HCT116 (cell line): ENCODE measurements around the gene PRDX2. TPM values are rescaled to one million over a fixed set of nuclear protein-coding genes. Genes with fewer than 3 reads are reported as not detected.

ENCODE experiments used
- ATAC-seq: fragments of 200-7000 bp; cut with Tn5 transposase; 2 replicates; pipeline ENCODE4 v1.9.1; 2020; ENCODE audit warnings: mild to moderate bottlenecking, moderate library complexity
- BruUV-seq: library from RNA; stranded (reverse); fragments of 400-500 nt; replicated peaks from 2 replicates; lab custom pipeline; 2021; lab: Mats Ljungman, UMichigan
- CTCF ChIA-PET: fragments of 300-600 bp; sonication (Branson Sonifier 250); formaldehyde crosslinking; loops from one replicate; lab custom pipeline; 2021; ENCODE audit warnings: antibody characterized with exemption; lab: Charles Lee
- POLR2A ChIA-PET: fragments of 300-600, 350-600 bp; sonication (Branson Sonifier 250); formaldehyde crosslinking; loops from one replicate; lab custom pipeline; 2021; ENCODE audit warnings: antibody characterized with exemption; lab: Charles Lee
- RAD21 ChIA-PET, 2 experiments: fragments of 300-600 bp; sonication (Branson Sonifier 250); formaldehyde crosslinking; loops; one replicate each; lab custom pipeline; 2023; ENCODE audit warnings: low total read pairs in 2 of 2; ENCODE audit not compliant: uncharacterized antibody in 2 of 2, unreplicated experiment in 2 of 2, low non-redundant PET in 1 of 2; lab: Charles Lee
- DNase-seq: peaks from one replicate; pipeline ENCODE4 v3.0.0-alpha.2; 2010; ENCODE audit warnings: low read depth, low spot score
- H2AFZ ChIP-seq: fragments of 200-600 bp; shearing (Covaris generic), sonication (generic); 2 replicates; pipeline ENCODE4 v1.6.1; 2017; ENCODE audit warnings: low read depth, mixed run types, mixed read lengths, antibody characterized with exemption, low read length; ENCODE audit not compliant: poor library complexity, severe bottlenecking
- H3K27ac ChIP-seq: 2 replicates; pipeline ENCODE4 v1.5.1; 2012; ENCODE audit warnings: low read depth, low read length
- H3K27me3 ChIP-seq: fragments of 200-600 bp; sonication (generic); 2 replicates; pipeline ENCODE4 v1.6.1; 2016; ENCODE audit warnings: mixed run types, low read length, mixed read lengths; ENCODE audit not compliant: insufficient read depth
- H3K36me3 ChIP-seq, 2 experiments: fragments of 200-500 bp in 1 of 2; fragments of 200-600 bp in 1 of 2; sonication (Bioruptor generic) in 1 of 2; sonication (generic) in 1 of 2; 2 replicates each; pipeline versions ENCODE4 v1.5.1 to v1.6.1; 2014 to 2016; ENCODE audit warnings: low read length in 2 of 2, inconsistent platforms in 1 of 2, mixed read lengths in 1 of 2, mixed run types in 1 of 2; ENCODE audit not compliant: insufficient read depth in 2 of 2, control insufficient read depth in 1 of 2
- H3K4me1 ChIP-seq, 2 experiments: fragments of 200-600 bp in 1 of 2; sonication (generic) in 1 of 2; 2 replicates each; pipeline versions ENCODE4 v1.5.1 to v1.6.1; 2012 to 2017; ENCODE audit warnings: low read length in 2 of 2, inconsistent platforms in 1 of 2, mild to moderate bottlenecking in 1 of 2, mixed read lengths in 1 of 2, mixed run types in 1 of 2, moderate library complexity in 1 of 2; ENCODE audit not compliant: insufficient read depth in 2 of 2, control insufficient read depth in 1 of 2
- H3K4me2 ChIP-seq: fragments of 200-600 bp; sonication (generic); 2 replicates; pipeline ENCODE4 v1.6.1; 2017; ENCODE audit warnings: mixed run types, low read length, mixed read lengths
- H3K4me3 ChIP-seq, 2 experiments: fragments of 200-600 bp in 1 of 2; sonication (generic) in 1 of 2; replicated peaks in 1 of 2; 2 replicates each; pipeline ENCODE4 v1.5.1; 2011 to 2016; ENCODE audit warnings: low read length in 2 of 2, control low read depth in 1 of 2, low read depth in 1 of 2, mild to moderate bottlenecking in 1 of 2, mixed read lengths in 1 of 2, mixed run types in 1 of 2
- H3K79me2 ChIP-seq: fragments of 200-600 bp; sonication (generic); 2 replicates; pipeline ENCODE4 v1.6.1; 2017; ENCODE audit warnings: mild to moderate bottlenecking, mixed run types, low read length, moderate library complexity, mixed read lengths; ENCODE audit not compliant: insufficient read depth
- H3K9ac ChIP-seq: fragments of 200-600 bp; sonication (generic); 2 replicates; pipeline ENCODE4 v1.6.1; 2016; ENCODE audit warnings: low read length, mixed read lengths
- H3K9me2 ChIP-seq: fragments of 200-600 bp; sonication (generic), shearing (Covaris generic); 2 replicates; pipeline ENCODE4 v1.6.1; 2017; ENCODE audit warnings: mixed run types, mild to moderate bottlenecking, moderate library complexity; ENCODE audit not compliant: insufficient read depth
- H3K9me3 ChIP-seq, 2 experiments: fragments of 200-500 bp in 1 of 2; fragments of 200-600 bp in 1 of 2; sonication (Bioruptor generic) in 1 of 2; sonication (generic) in 1 of 2; 2 replicates each; pipeline ENCODE4 v1.6.1; 2014 to 2017; ENCODE audit warnings: low read length in 2 of 2, mixed read lengths in 2 of 2, inconsistent platforms in 1 of 2, low read depth in 1 of 2, mild to moderate bottlenecking in 1 of 2, mixed run types in 1 of 2, moderate library complexity in 1 of 2; ENCODE audit not compliant: control insufficient read depth in 1 of 2, insufficient read depth in 1 of 2
- H4K20me1 ChIP-seq: fragments of 200-600 bp; sonication (generic), shearing (Covaris generic); 2 replicates; pipeline ENCODE4 v1.6.1; 2017; ENCODE audit warnings: mixed run types, mild to moderate bottlenecking, moderate library complexity; ENCODE audit not compliant: insufficient read depth
- ATF3 ChIP-seq: IDR thresholded peaks from 2 replicates; pipeline ENCODE4 v1.6.1; 2012
- CBX3 ChIP-seq: IDR thresholded peaks from 2 replicates; pipeline ENCODE4 v1.6.1; 2012; ENCODE audit warnings: low read depth
- CEBPB ChIP-seq: IDR thresholded peaks from 2 replicates; pipeline ENCODE4 v1.6.1; 2012; ENCODE audit warnings: low read depth
- CTCF ChIP-seq, 3 experiments: fragments of 200-600 bp in 1 of 3; sonication (generic) in 1 of 3; IDR thresholded peaks in 2 of 3; conservative IDR thresholded peaks in 1 of 3; 2 replicates each; pipeline ENCODE4 v1.5.1; 2012 to 2017; ENCODE audit warnings: low read depth in 2 of 3, low read length in 2 of 3, antibody characterized with exemption in 1 of 3, borderline replicate concordance in 1 of 3, control low read depth in 1 of 3, mild to moderate bottlenecking in 1 of 3, mixed read lengths in 1 of 3, mixed run types in 1 of 3, moderate library complexity in 1 of 3; ENCODE audit not compliant: insufficient read depth in 1 of 3
- EGR1 ChIP-seq: IDR thresholded peaks from 2 replicates; pipeline ENCODE4 v1.6.1; 2012; ENCODE audit warnings: low read depth
- ELF1 ChIP-seq: IDR thresholded peaks from 2 replicates; pipeline ENCODE4 v1.6.1; 2012; ENCODE audit warnings: low read depth, borderline replicate concordance
- EZH2 ChIP-seq: fragments of 200-600 bp; sonication (generic); IDR thresholded peaks from 2 replicates; pipeline ENCODE4 v1.6.1; 2017; ENCODE audit warnings: antibody characterized with exemption, mixed run types
- MAX ChIP-seq: IDR thresholded peaks from 2 replicates; pipeline ENCODE4 v1.6.1; 2012
- POLR2AphosphoS5 ChIP-seq: IDR thresholded peaks from 2 replicates; pipeline ENCODE4 v1.6.1; 2011; ENCODE audit warnings: mild to moderate bottlenecking, low read depth, low read length, moderate library complexity
- RAD21 ChIP-seq: IDR thresholded peaks from 2 replicates; pipeline ENCODE4 v1.6.1; 2012; ENCODE audit warnings: low read depth, mild to moderate bottlenecking
- REST ChIP-seq: IDR thresholded peaks from 2 replicates; pipeline ENCODE4 v1.6.1; 2012; ENCODE audit warnings: low read depth
- SP1 ChIP-seq: IDR thresholded peaks from 2 replicates; pipeline ENCODE4 v1.6.1; 2012; ENCODE audit warnings: low read depth
- TCF7L2 ChIP-seq: IDR thresholded peaks from 2 replicates; pipeline ENCODE4 v1.7.0; 2011; ENCODE audit warnings: borderline replicate concordance, inconsistent platforms; ENCODE audit not compliant: insufficient read depth, insufficient read length; ENCODE audit errors: extremely low read depth
- YY1 ChIP-seq: IDR thresholded peaks from 2 replicates; pipeline ENCODE4 v1.6.1; 2011; ENCODE audit warnings: low read length, low read depth, moderate library complexity, mild to moderate bottlenecking; ENCODE audit not compliant: insufficient replicate concordance; ENCODE audit errors: extremely low read depth
- ZFX ChIP-seq: fragments of 450-650 bp; IDR thresholded peaks from 2 replicates; pipeline ENCODE4 v1.6.1; 2017
- ZNF274 ChIP-seq: fragments of 200-500 bp; sonication (Bioruptor generic); IDR thresholded peaks from 2 replicates; pipeline ENCODE4 v1.6.1; 2014; ENCODE audit warnings: mild to moderate bottlenecking, low read depth, low read length, inconsistent platforms
- intact Hi-C: fragments of 100-400 bp; cut with micrococcal nuclease; formaldehyde crosslinking; loops from 2 replicates; pipeline ENCODE4 v1.10.0; 2022
- total RNA-seq: library from RNA; stranded (reverse); gene quantifications from one replicate; pipeline ENCODE4 v1.2.1, GENCODE V29; 2021; ENCODE audit not compliant: unreplicated experiment

PRDX2 gene
- total RNA-seq, 1 experiment from 2014 or later = 387 TPM

GRCh38 chr19:12772323-12772722 lies 29.3 kb downstream of the PRDX2 start:
- H3K36me3 ChIP-seq = peaks cover 0 to 9% of the 10 kb centered on the region in 2 experiments; a peak in 2 of 4 replicates
- H3K4me3 ChIP-seq = no peak overlapping the region
- H2AFZ ChIP-seq = no peak overlapping the region
- TF ChIP-seq RAD21 (no peak), YY1 (no peak), ZNF274 (no peak), ELF1 (no peak), MAX (no peak), CEBPB (no peak), CTCF (IDR thresholded peaks at IDR 0.05 in 2 of 3, conservative IDR thresholded peaks at IDR 0.05 in 1 of 3; ENCODE audit: borderline replicate concordance in 1 of 3, insufficient read depth in 1 of 3, low read depth in 2 of 3, low read length in 2 of 3) (no peak), REST (no peak), TCF7L2 (no peak), ATF3 (no peak), EGR1 (no peak), POLR2AphosphoS5 (no peak), ZFX (no peak), EZH2 (no peak), CBX3 (no peak), SP1 (no peak)
- H4K20me1 ChIP-seq = no peaks in the 10 kb centered on the region
- H3K4me2 ChIP-seq = no peak overlapping the region
- CTCF ChIA-PET = interaction anchor here (0.8 to 0.9 kb wide), 2 partner anchors 12 to 14 kb away, joined by 3 to 5 read pairs; no protein-coding TSS in a partner anchor
- H3K27me3 ChIP-seq = no peaks in the 10 kb centered on the region
- H3K9me3 ChIP-seq = no peaks in the 10 kb centered on the region
- intact Hi-C loops = no loop called here
- no peak overlapping the region for H3K27ac ChIP-seq
- peaks cover 6% of the 10 kb centered on the region; the same call in 1 of the 2 replicates for H3K79me2 ChIP-seq
- ATAC-seq (no peak), DNase-seq (no peak)
- RAD21 ChIA-PET = no interaction called here
- H3K4me1 ChIP-seq = peaks cover 26 to 45% of the 10 kb centered on the region in 2 experiments
- no TSS peak for BruUV-seq
- H3K9me2 ChIP-seq = no peaks in the 10 kb centered on the region
- H3K9ac ChIP-seq = no peak overlapping the region
- POLR2A ChIA-PET = interaction anchor here (8.8 kb wide), 1 partner anchor 21 kb away, joined by 172 read pairs; the partner anchor contains the start of gene JUNB
